ENCODE results near the gene LRBA. TPM values are rescaled to one million over a fixed set of nuclear protein-coding genes. Genes with fewer than 3 reads are reported as not detected.

Gene LRBA
- total and polyA plus RNA-seq, 4 experiments from 2014 or later = 17.1 to 64.5 (median 45.4) TPM

DNA sequence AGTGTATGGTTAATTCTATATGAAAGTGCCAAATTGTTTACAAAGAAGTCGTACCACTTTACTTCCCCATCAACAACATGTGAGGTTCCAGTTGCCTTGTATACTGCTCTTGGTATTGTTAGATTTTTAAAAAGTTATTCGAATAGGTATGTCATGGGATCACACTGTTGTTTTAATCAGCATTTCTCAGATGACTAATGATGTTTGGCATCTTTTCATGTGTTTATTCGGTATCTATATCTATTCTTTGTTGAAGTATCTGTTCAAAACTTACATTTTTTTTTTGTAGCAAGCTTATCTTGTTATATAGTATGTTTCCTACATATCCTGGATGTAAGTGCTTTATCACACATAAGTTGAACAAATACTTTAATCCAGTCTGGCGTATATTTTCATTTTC is 532.5 kb downstream of the LRBA start:
- Histone ChIP-seq H3K27ac (ENCODE audit: low read depth, low read length) (no peak overlapping the region), H3K27me3 (ENCODE audit: insufficient read depth, low read length) (no peaks in the 10 kb centered on the region), H3K36me3 (ENCODE audit: insufficient read depth, low read length) (no peaks in the 10 kb centered on the region), H3K4me1 (ENCODE audit: insufficient read depth, low read length) (no peaks in the 10 kb centered on the region), H3K9me3 (ENCODE audit: control insufficient read depth in 1 of 2, low read length in 2 of 2) (no peaks in the 10 kb centered on the region), H3K4me3 (ENCODE audit: low read length in 2 of 2) (no peak overlapping the region)
- ChIA-PET CTCF (ENCODE audit: partially characterized antibody) (no interaction called here), POLR2A (ENCODE audit: partially characterized antibody) (no interaction called here)
- DNase-seq = no peak
- H3K27ac Mint-ChIP-seq = no peak overlapping the region
- H3K36me3 Mint-ChIP-seq = peaks cover 44 to 48% of the 10 kb centered on the region in 2 donors
- H3K9me3 Mint-ChIP-seq = peaks cover 0 to 4% (median 0%) of the 10 kb centered on the region in 8 donors
- intact Hi-C loops (cut with micrococcal nuclease) = no loop called here
- peaks cover 0 to 2% (median 0%) of the 10 kb centered on the region in 4 donors for H3K4me1 Mint-ChIP-seq
- no peak overlapping the region for H3K4me3 Mint-ChIP-seq
- no peaks in the 10 kb centered on the region for H3K27me3 Mint-ChIP-seq

DNA sequence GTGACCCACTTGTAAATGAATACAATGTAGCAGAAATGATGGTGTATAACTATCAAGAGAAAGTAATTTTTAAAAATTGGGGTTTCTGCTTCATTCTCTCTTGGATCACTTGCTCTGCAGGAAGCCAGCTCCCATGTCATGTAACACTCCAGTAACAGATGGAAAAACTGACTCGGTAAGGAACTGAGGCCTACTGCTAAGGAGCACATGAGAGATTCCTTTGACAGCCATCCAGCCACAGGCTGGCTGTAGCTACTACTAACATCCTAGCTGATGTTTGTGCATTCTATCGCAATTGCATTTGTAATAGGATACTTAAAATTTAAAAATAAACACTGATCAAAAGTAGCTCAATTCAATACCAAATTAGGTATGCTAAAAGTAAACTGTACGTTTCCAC is 535.4 kb downstream of the LRBA start:
- Mint-ChIP-seq H3K27ac (no peak overlapping the region), H3K9me3 (peaks cover 0 to 4% (median 0%) of the 10 kb centered on the region in 8 donors), H3K4me1 (peaks cover 0 to 2% (median 0%) of the 10 kb centered on the region in 4 donors), H3K27me3 (no peaks in the 10 kb centered on the region), H3K36me3 (peaks cover 48 to 50% of the 10 kb centered on the region in 2 donors), H3K4me3 (no peak overlapping the region)
- no peaks in the 10 kb centered on the region for H3K27me3 ChIP-seq (ENCODE audit: insufficient read depth, low read length)
- no peak for DNase-seq
- no peaks in the 10 kb centered on the region for H3K36me3 ChIP-seq (ENCODE audit: insufficient read depth, low read length)
- no peak overlapping the region for H3K4me3 ChIP-seq (ENCODE audit: low read length in 2 of 2)
- no peaks in the 10 kb centered on the region for H3K4me1 ChIP-seq (ENCODE audit: insufficient read depth, low read length)
- ChIA-PET POLR2A (ENCODE audit: partially characterized antibody) (interaction anchor here (0.6 kb wide), 1 partner anchor 118 kb away, joined by 3 read pairs; no protein-coding TSS in a partner anchor), CTCF (ENCODE audit: partially characterized antibody) (no interaction called here)
- H3K9me3 ChIP-seq (ENCODE audit: control insufficient read depth in 1 of 2, low read length in 2 of 2) = no peaks in the 10 kb centered on the region
- intact Hi-C loops (cut with micrococcal nuclease) = no loop called here
- H3K27ac ChIP-seq (ENCODE audit: low read depth, low read length) = no peak overlapping the region

DNA sequence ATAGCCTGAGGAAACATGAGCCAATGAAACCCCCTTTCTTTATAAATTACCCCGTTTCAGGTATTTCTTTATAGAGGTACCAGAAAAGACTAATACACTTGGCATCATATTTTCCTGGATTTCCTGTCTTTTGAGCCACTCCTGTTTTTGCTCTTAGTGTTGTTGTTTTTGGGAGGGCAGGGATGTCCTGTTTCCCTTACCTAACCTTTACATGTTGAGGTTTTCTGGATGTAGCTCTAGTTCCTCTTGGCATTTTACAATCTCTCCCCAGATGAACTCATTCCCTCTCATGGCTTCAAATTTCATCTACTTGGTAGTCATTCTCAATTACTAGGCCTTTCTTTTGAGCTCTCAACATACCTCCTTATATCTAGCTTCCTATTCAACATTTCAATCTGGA is 537.2 kb downstream of the LRBA start:
- Histone ChIP-seq H3K36me3 (ENCODE audit: insufficient read depth, low read length) (no peaks in the 10 kb centered on the region), H3K9me3 (ENCODE audit: control insufficient read depth in 1 of 2, low read length in 2 of 2) (no peaks in the 10 kb centered on the region), H3K4me1 (ENCODE audit: insufficient read depth, low read length) (no peaks in the 10 kb centered on the region), H3K27ac (ENCODE audit: low read depth, low read length) (no peak overlapping the region), H3K27me3 (ENCODE audit: insufficient read depth, low read length) (no peaks in the 10 kb centered on the region), H3K4me3 (ENCODE audit: low read length in 2 of 2) (no peak overlapping the region)
- Mint-ChIP-seq H3K36me3 (peaks cover 56 to 61% of the 10 kb centered on the region in 2 donors), H3K9me3 (peaks cover 0 to 4% (median 0%) of the 10 kb centered on the region in 8 donors), H3K27ac (no peak overlapping the region), H3K4me3 (no peak overlapping the region), H3K4me1 (peaks cover 0 to 2% (median 0%) of the 10 kb centered on the region in 4 donors), H3K27me3 (no peaks in the 10 kb centered on the region)
- intact Hi-C loops (cut with micrococcal nuclease) = no loop called here
- POLR2A ChIA-PET (ENCODE audit: partially characterized antibody) = no interaction called here
- CTCF ChIA-PET (ENCODE audit: partially characterized antibody) = no interaction called here
- no peak for DNase-seq

DNA sequence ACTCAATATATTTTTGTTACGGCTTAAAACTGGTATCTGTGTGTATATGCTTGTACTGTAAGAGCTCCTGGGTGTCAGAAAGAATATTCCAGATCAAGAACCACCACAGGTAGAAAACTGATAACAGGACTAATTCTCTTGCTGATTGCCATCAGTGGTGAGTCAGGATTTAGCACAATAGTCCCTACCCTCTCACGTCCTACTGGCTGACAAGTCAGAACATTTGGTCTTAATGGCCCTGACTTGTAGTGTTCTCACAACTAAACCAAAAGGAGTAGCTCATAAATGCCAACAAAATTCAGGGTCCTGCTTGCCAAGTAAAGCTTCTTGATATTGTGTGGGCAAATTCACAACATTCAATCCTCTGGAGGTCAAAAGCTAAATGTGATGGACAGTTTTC is 538.3 kb downstream of the LRBA start:
- H3K27me3 Mint-ChIP-seq = no peaks in the 10 kb centered on the region
- H3K4me1 Mint-ChIP-seq = peaks cover 0 to 2% (median 0%) of the 10 kb centered on the region in 4 donors
- Histone ChIP-seq H3K27ac (ENCODE audit: low read depth, low read length) (no peak overlapping the region), H3K4me1 (ENCODE audit: insufficient read depth, low read length) (no peaks in the 10 kb centered on the region), H3K9me3 (ENCODE audit: control insufficient read depth in 1 of 2, low read length in 2 of 2) (no peaks in the 10 kb centered on the region), H3K4me3 (ENCODE audit: low read length in 2 of 2) (no peak overlapping the region), H3K27me3 (ENCODE audit: insufficient read depth, low read length) (no peaks in the 10 kb centered on the region), H3K36me3 (ENCODE audit: insufficient read depth, low read length) (no peaks in the 10 kb centered on the region)
- ChIA-PET CTCF (ENCODE audit: partially characterized antibody) (no interaction called here), POLR2A (ENCODE audit: partially characterized antibody) (no interaction called here)
- intact Hi-C loops (cut with micrococcal nuclease) = no loop called here
- peaks cover 52 to 57% of the 10 kb centered on the region in 2 donors for H3K36me3 Mint-ChIP-seq
- H3K4me3 Mint-ChIP-seq = no peak overlapping the region
- H3K9me3 Mint-ChIP-seq = peaks cover 0 to 4% (median 0%) of the 10 kb centered on the region in 8 donors
- DNase-seq = no peak
- H3K27ac Mint-ChIP-seq = no peak overlapping the region

DNA sequence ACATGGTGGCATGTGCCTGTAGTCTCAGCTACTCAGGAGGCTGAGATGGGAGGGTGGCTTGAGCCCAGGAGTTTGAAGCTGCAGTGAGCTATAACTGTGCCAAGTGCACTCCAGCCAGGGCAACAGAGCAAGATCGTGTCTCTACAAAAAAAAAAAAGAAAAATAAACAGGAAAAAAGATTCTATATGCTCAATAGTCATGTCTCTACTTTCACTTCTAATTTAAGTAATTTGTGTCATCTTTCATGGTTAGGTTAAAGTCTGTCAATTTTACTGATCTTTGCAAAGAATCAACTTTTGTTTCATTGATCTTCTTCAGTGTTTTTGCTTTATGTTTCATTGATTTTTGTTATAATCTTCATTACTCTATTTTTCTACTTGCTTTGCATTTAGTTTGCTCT is 539.3 kb downstream of the LRBA start:
- H3K36me3 Mint-ChIP-seq = peaks cover 48 to 54% of the 10 kb centered on the region in 2 donors
- intact Hi-C loops (cut with micrococcal nuclease) = no loop called here
- no peaks in the 10 kb centered on the region for H3K4me1 ChIP-seq (ENCODE audit: insufficient read depth, low read length)
- no peak overlapping the region for H3K4me3 Mint-ChIP-seq
- H3K9me3 ChIP-seq (ENCODE audit: control insufficient read depth in 1 of 2, low read length in 2 of 2) = no peaks in the 10 kb centered on the region
- H3K4me1 Mint-ChIP-seq = peaks cover 0 to 2% (median 0%) of the 10 kb centered on the region in 4 donors
- H3K27ac ChIP-seq (ENCODE audit: low read depth, low read length) = no peak overlapping the region
- ChIA-PET CTCF (ENCODE audit: partially characterized antibody) (no interaction called here), POLR2A (ENCODE audit: partially characterized antibody) (no interaction called here)
- H3K27me3 Mint-ChIP-seq = no peaks in the 10 kb centered on the region
- H3K9me3 Mint-ChIP-seq = peaks cover 0 to 4% (median 0%) of the 10 kb centered on the region in 8 donors
- no peak overlapping the region for H3K27ac Mint-ChIP-seq
- H3K4me3 ChIP-seq (ENCODE audit: low read length in 2 of 2) = no peak overlapping the region
- no peaks in the 10 kb centered on the region for H3K36me3 ChIP-seq (ENCODE audit: insufficient read depth, low read length)
- H3K27me3 ChIP-seq (ENCODE audit: insufficient read depth, low read length) = no peaks in the 10 kb centered on the region
- DNase-seq = no peak

DNA sequence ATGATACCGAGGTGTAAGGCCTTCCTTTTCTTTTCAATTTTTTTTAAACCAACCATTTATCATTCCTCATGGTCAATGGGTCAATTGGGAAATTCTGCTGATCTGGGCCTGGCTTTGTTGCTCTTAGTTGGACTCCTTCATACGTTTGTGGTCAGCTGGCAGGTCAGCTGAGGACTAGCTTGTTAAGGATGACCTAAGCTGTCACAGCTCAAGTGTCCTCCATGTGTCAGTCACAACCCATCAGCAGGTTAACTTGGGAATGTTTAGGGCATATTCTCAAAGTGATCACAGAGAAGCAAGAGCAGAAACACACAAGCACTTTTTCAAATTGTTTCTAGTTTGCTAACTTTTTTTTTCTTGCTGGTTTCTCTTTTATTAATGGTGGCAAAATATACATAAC is 550.6 kb downstream of the LRBA start:
- H3K4me3 Mint-ChIP-seq = no peak overlapping the region
- POLR2A ChIA-PET (ENCODE audit: partially characterized antibody) = no interaction called here
- no peaks in the 10 kb centered on the region for H3K9me3 ChIP-seq (ENCODE audit: control insufficient read depth in 1 of 2, low read length in 2 of 2)
- H3K4me3 ChIP-seq (ENCODE audit: low read length in 2 of 2) = no peak overlapping the region
- H3K4me1 ChIP-seq (ENCODE audit: insufficient read depth, low read length) = no peaks in the 10 kb centered on the region
- no peak overlapping the region for H3K27ac Mint-ChIP-seq
- H3K27me3 Mint-ChIP-seq = no peaks in the 10 kb centered on the region
- H3K4me1 Mint-ChIP-seq = no peaks in the 10 kb centered on the region
- intact Hi-C loops (cut with micrococcal nuclease) = no loop called here
- peaks cover 0 to under 1% (median 0%) of the 10 kb centered on the region in 8 donors for H3K9me3 Mint-ChIP-seq
- no peak overlapping the region for H3K27ac ChIP-seq (ENCODE audit: low read depth, low read length)
- peaks cover 36 to 55% of the 10 kb centered on the region in 2 donors for H3K36me3 Mint-ChIP-seq
- peaks cover 7% of the 10 kb centered on the region for H3K36me3 ChIP-seq (ENCODE audit: insufficient read depth, low read length)
- no peak for DNase-seq
- CTCF ChIA-PET (ENCODE audit: partially characterized antibody) = interaction anchor here (0.6 kb wide), 1 partner anchor 899 kb away, joined by 4 read pairs; no protein-coding TSS in a partner anchor
- H3K27me3 ChIP-seq (ENCODE audit: insufficient read depth, low read length) = no peaks in the 10 kb centered on the region

DNA sequence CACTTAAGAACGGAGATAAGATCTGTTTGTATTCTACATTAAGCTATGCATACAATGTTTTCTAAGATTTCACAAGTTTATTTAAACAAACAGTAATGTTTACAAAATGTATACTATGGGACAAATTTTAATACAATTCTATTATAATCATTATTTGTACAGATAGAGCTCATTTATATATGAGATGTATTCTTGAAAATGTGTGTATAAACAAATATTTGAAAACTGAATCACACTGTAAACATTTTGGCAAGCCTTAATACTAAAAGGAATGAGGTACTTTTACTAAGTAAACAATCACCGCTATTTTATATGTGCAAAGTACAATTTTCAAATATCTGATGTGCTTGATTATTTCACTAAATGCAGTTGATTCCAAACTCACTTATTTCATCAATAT is 552.3 kb downstream of the LRBA start:
- Histone ChIP-seq H3K27me3 (ENCODE audit: insufficient read depth, low read length) (no peaks in the 10 kb centered on the region), H3K27ac (ENCODE audit: low read depth, low read length) (no peak overlapping the region), H3K4me3 (ENCODE audit: low read length in 2 of 2) (no peak overlapping the region), H3K36me3 (ENCODE audit: insufficient read depth, low read length) (peaks cover 7% of the 10 kb centered on the region), H3K9me3 (ENCODE audit: control insufficient read depth in 1 of 2, low read length in 2 of 2) (no peaks in the 10 kb centered on the region), H3K4me1 (ENCODE audit: insufficient read depth, low read length) (no peaks in the 10 kb centered on the region)
- CTCF ChIA-PET (ENCODE audit: partially characterized antibody) = no interaction called here
- Mint-ChIP-seq H3K27me3 (no peaks in the 10 kb centered on the region), H3K36me3 (peaks cover 34 to 59% of the 10 kb centered on the region in 2 donors), H3K4me3 (no peak overlapping the region), H3K4me1 (no peaks in the 10 kb centered on the region), H3K27ac (no peak overlapping the region), H3K9me3 (no peaks in the 10 kb centered on the region)
- intact Hi-C loops (cut with micrococcal nuclease) = no loop called here
- no peak for DNase-seq
- POLR2A ChIA-PET (ENCODE audit: partially characterized antibody) = no interaction called here

DNA sequence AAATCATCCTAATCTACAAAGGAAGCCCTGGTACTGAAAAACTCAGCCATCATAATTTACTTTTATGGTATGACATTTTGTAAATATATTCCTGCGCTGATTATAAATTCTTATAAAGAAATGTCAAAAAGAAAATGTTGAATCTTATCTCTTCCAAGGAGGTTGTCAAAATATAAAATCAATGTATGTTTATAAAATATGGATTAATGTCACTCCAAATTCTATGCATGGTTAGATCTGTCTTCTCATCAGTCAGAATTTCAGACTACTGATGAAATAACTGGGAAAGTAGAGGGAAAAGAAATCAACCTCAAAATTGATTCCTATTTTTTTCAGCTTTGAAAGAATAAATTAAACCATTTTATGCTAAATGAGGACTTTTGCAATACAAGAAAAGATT is 553.1 kb downstream of the LRBA start:
- intact Hi-C loops (cut with micrococcal nuclease) = no loop called here
- ChIA-PET POLR2A (ENCODE audit: partially characterized antibody) (no interaction called here), CTCF (ENCODE audit: partially characterized antibody) (no interaction called here)
- no peaks in the 10 kb centered on the region for H3K4me1 ChIP-seq (ENCODE audit: insufficient read depth, low read length)
- H3K9me3 Mint-ChIP-seq = no peaks in the 10 kb centered on the region
- H3K4me3 Mint-ChIP-seq = no peak overlapping the region
- H3K36me3 Mint-ChIP-seq = peaks cover 32 to 61% of the 10 kb centered on the region in 2 donors
- no peak overlapping the region for H3K27ac ChIP-seq (ENCODE audit: low read depth, low read length)
- H3K27me3 Mint-ChIP-seq = no peaks in the 10 kb centered on the region
- peaks cover 7% of the 10 kb centered on the region for H3K36me3 ChIP-seq (ENCODE audit: insufficient read depth, low read length)
- H3K4me1 Mint-ChIP-seq = no peaks in the 10 kb centered on the region
- no peak overlapping the region for H3K27ac Mint-ChIP-seq
- H3K9me3 ChIP-seq (ENCODE audit: control insufficient read depth in 1 of 2, low read length in 2 of 2) = no peaks in the 10 kb centered on the region
- DNase-seq = no peak
- no peak overlapping the region for H3K4me3 ChIP-seq (ENCODE audit: low read length in 2 of 2)
- no peaks in the 10 kb centered on the region for H3K27me3 ChIP-seq (ENCODE audit: insufficient read depth, low read length)
